ENCODE results near the gene IQGAP2. TPM values are rescaled to one million over a fixed set of nuclear protein-coding genes. Genes with fewer than 3 reads are reported as not detected.

IQGAP2 gene
- total RNA-seq, 1 donor from 2014 or later = 1.4 TPM

DNA sequence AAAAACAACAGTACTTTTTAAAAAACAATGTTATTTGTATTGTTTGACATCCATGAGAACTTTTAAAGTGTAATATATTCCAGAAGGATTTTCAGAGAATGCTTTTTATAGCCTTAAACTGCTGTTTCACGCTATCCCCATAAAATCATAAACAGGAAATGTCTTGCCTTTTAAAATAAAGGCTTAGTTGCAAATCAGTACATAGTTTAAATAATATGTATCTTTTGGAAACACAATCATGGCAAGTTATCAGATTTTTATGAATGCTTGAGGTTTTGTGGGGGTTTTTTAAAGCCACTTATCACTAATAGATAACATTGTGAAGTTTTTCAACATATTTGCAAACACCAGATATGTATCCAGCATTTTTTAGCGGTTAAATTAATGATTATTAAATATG, 257.3 kb downstream of the IQGAP2 start:
- Mint-ChIP-seq H3K4me1 (ENCODE audit: low read depth, unreplicated experiment) (no peaks in the 10 kb centered on the region), H3K9me3 (ENCODE audit: unreplicated experiment) (peaks cover 3% of the 10 kb centered on the region), H3K4me3 (ENCODE audit: unreplicated experiment) (no peak overlapping the region), H3K27ac (ENCODE audit: unreplicated experiment) (no peak overlapping the region), H3K36me3 (ENCODE audit: unreplicated experiment) (no peaks in the 10 kb centered on the region), H3K27me3 (ENCODE audit: unreplicated experiment) (no peaks in the 10 kb centered on the region)
- TF ChIP-seq, protein P1, sequence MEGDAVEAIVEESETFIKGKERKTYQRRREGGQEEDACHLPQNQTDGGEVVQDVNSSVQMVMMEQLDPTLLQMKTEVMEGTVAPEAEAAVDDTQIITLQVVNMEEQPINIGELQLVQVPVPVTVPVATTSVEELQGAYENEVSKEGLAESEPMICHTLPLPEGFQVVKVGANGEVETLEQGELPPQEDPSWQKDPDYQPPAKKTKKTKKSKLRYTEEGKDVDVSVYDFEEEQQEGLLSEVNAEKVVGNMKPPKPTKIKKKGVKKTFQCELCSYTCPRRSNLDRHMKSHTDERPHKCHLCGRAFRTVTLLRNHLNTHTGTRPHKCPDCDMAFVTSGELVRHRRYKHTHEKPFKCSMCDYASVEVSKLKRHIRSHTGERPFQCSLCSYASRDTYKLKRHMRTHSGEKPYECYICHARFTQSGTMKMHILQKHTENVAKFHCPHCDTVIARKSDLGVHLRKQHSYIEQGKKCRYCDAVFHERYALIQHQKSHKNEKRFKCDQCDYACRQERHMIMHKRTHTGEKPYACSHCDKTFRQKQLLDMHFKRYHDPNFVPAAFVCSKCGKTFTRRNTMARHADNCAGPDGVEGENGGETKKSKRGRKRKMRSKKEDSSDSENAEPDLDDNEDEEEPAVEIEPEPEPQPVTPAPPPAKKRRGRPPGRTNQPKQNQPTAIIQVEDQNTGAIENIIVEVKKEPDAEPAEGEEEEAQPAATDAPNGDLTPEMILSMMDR (IDR thresholded peaks at IDR 0.05; ENCODE audit: partially characterized antibody, unreplicated experiment) = no peak
- DNase-seq = no peak

DNA sequence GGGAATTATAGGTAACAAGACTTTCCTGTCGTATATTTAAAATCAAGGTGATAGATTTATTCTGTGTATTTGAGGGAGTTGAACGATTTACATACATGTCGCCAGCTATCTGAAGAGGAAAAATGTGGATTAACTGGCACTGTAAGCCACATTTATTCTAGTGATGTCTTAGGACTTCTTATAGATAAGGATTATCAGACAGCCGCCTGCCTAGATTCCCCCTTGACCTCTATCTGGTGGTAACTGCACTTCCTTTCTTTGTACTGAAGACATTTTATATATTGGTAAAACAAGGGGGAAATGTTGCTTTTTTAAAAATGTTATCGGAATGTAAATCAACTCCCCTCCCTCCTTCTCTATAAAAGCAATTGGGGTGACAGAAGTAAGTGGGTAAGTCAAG, 259.4 kb downstream of the IQGAP2 start:
- no peak for DNase-seq
- Mint-ChIP-seq H3K9me3 (ENCODE audit: unreplicated experiment) (peaks cover 3% of the 10 kb centered on the region), H3K4me1 (ENCODE audit: low read depth, unreplicated experiment) (no peaks in the 10 kb centered on the region), H3K27ac (ENCODE audit: unreplicated experiment) (no peak overlapping the region), H3K4me3 (ENCODE audit: unreplicated experiment) (no peak overlapping the region), H3K36me3 (ENCODE audit: unreplicated experiment) (no peaks in the 10 kb centered on the region), H3K27me3 (ENCODE audit: unreplicated experiment) (no peaks in the 10 kb centered on the region)
- TF ChIP-seq, protein P1 (IDR thresholded peaks at IDR 0.05; ENCODE audit: partially characterized antibody, unreplicated experiment) = no peak

DNA sequence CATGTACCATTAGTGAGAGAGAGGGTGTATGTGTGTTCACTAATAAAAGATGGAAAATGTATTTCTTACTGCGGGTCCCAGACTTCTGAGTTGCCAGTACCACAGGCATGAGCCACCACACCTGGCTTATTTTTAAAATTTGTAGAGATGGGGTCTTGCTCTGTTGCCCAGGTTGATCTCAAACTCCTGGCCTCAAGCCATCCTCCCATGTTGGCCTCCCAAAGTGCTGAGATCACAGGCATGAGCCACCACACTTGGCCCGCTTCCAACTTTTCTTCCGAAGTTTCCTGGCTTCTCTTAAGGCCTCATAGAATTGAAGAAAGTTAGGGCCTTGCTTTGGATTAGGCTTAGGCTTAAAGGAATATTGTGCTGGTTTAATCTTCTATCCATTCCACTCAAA, 260.5 kb downstream of the IQGAP2 start:
- H3K9me3 Mint-ChIP-seq (ENCODE audit: unreplicated experiment) = no peaks in the 10 kb centered on the region
- no peaks in the 10 kb centered on the region for H3K36me3 Mint-ChIP-seq (ENCODE audit: unreplicated experiment)
- TF ChIP-seq, protein P1 (IDR thresholded peaks at IDR 0.05; ENCODE audit: partially characterized antibody, unreplicated experiment) = no peak
- H3K27ac Mint-ChIP-seq (ENCODE audit: unreplicated experiment) = no peak overlapping the region
- no peaks in the 10 kb centered on the region for H3K4me1 Mint-ChIP-seq (ENCODE audit: low read depth, unreplicated experiment)
- DNase-seq = no peak
- no peaks in the 10 kb centered on the region for H3K27me3 Mint-ChIP-seq (ENCODE audit: unreplicated experiment)
- H3K4me3 Mint-ChIP-seq (ENCODE audit: unreplicated experiment) = no peak overlapping the region

DNA sequence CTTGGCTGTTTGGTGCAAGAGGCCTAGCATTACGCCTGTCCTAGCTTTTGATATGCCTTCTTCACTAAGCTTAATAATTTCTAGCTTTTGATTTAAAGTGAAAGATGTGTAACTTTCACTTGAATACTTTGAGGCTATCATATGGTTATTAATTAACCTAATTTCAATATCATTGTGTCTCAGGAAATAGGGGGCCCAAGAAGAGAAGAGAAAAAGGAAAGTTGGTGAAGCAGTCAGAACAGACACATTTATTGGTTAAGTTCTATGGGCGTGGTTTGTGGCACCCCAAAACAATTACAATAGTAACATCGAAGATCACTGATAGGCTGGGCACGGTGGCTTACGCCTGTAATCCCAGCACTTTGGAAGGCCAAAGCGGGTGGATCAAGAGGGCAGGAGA, 261.0 kb downstream of the IQGAP2 start:
- Mint-ChIP-seq H3K4me3 (ENCODE audit: unreplicated experiment) (no peak overlapping the region), H3K36me3 (ENCODE audit: unreplicated experiment) (no peaks in the 10 kb centered on the region), H3K4me1 (ENCODE audit: low read depth, unreplicated experiment) (no peaks in the 10 kb centered on the region), H3K27ac (ENCODE audit: unreplicated experiment) (no peak overlapping the region), H3K27me3 (ENCODE audit: unreplicated experiment) (no peaks in the 10 kb centered on the region), H3K9me3 (ENCODE audit: unreplicated experiment) (no peaks in the 10 kb centered on the region)
- TF ChIP-seq, protein P1 (IDR thresholded peaks at IDR 0.05; ENCODE audit: partially characterized antibody, unreplicated experiment) = no peak
- no peak for DNase-seq

DNA sequence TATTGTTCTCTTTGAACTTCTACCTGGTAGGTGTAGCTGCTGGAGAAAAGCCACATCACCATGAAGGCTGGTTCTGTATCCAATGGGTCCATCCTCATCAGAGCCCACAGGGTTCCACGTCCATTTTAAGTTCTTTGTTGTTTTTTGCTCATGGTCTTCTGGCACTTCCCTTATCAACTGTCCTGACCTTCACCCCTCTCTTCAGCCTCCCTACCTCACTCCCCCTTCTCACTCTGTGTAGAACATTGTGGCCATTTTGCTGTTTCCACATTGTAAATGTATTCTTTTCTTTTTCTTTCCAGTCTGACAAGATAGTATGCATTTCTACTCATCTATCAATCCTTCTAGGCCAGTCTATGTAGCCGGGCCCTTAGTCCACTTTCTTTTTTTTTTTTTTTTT, 264.4 kb downstream of the IQGAP2 start:
- H3K4me1 Mint-ChIP-seq (ENCODE audit: low read depth, unreplicated experiment) = no peaks in the 10 kb centered on the region

More for the DNA sequence above, 264.4 kb downstream of the IQGAP2 start:
- Mint-ChIP-seq H3K36me3 (ENCODE audit: unreplicated experiment) (no peaks in the 10 kb centered on the region), H3K9me3 (ENCODE audit: unreplicated experiment) (no peaks in the 10 kb centered on the region), H3K4me3 (ENCODE audit: unreplicated experiment) (no peak overlapping the region), H3K27ac (ENCODE audit: unreplicated experiment) (no peak overlapping the region), H3K27me3 (ENCODE audit: unreplicated experiment) (no peaks in the 10 kb centered on the region)
- TF ChIP-seq, protein P1 (IDR thresholded peaks at IDR 0.05; ENCODE audit: partially characterized antibody, unreplicated experiment) = no peak
- DNase-seq = no peak
